Activated CD4-positive, alpha-beta T cell treated with anti-CD3 and anti-CD28 coated beads for 1 hour (primary cell): ENCODE measurements around the gene CHCHD3.

Experiments
- DNase-seq: peaks from one replicate; pipeline ENCODE4 v3.0.0-alpha.2; 2020

Gene CHCHD3

GRCh38 chr7:133076142-133076541, 5.7 kb downstream of the CHCHD3 start:
- no peak for DNase-seq

GRCh38 chr7:133071506-133071905, 10.4 kb downstream of the CHCHD3 start:
- no peak for DNase-seq

GRCh38 chr7:133070562-133070961, 11.3 kb downstream of the CHCHD3 start:
- no peak for DNase-seq

GRCh38 chr7:133065301-133065700, 16.6 kb downstream of the CHCHD3 start:
- DNase-seq = no peak

GRCh38 chr7:133064082-133064820, 17.6 kb downstream of the CHCHD3 start:
- DNase-seq = no peak

- no peak for DNase-seq
These were observed 20.1 kb downstream of the CHCHD3 start for GRCh38 chr7:133061792-133062191.

GRCh38 chr7:133061357-133061756, 20.5 kb downstream of the CHCHD3 start:
- no peak for DNase-seq

- no peak for DNase-seq
These were observed 21.9 kb downstream of the CHCHD3 start for GRCh38 chr7:133060004-133060403.

GRCh38 chr7:133059263-133059662, 22.6 kb downstream of the CHCHD3 start:
- DNase-seq = no peak

GRCh38 chr7:133056370-133057238, 25.3 kb downstream of the CHCHD3 start:
- no peak for DNase-seq

GRCh38 chr7:133054162-133054840, 27.6 kb downstream of the CHCHD3 start:
- no peak for DNase-seq

- DNase-seq = no peak
These were observed 28.5 kb downstream of the CHCHD3 start for GRCh38 chr7:133053321-133053891.

GRCh38 chr7:133052826-133053225, 29.1 kb downstream of the CHCHD3 start:
- no peak for DNase-seq

GRCh38 chr7:133052401-133052756, 29.5 kb downstream of the CHCHD3 start:
- DNase-seq = no peak

- no peak for DNase-seq
These were observed 30.0 kb downstream of the CHCHD3 start for GRCh38 chr7:133051719-133052400.

- no peak for DNase-seq
These were observed 30.8 kb downstream of the CHCHD3 start for GRCh38 chr7:133051066-133051465.

GRCh38 chr7:133050200-133050995, 31.5 kb downstream of the CHCHD3 start:
- DNase-seq = no peak

GRCh38 chr7:133048589-133048988, 33.3 kb downstream of the CHCHD3 start:
- no peak for DNase-seq

GRCh38 chr7:133047321-133047720, 34.6 kb downstream of the CHCHD3 start:
- no peak for DNase-seq

GRCh38 chr7:133044722-133045473, 37.0 kb downstream of the CHCHD3 start:
- DNase-seq = no peak

- no peak for DNase-seq
These were observed 41.2 kb downstream of the CHCHD3 start for GRCh38 chr7:133040674-133041073.
